ENCODE data around the gene HDDC2. TPM values are rescaled to one million over a fixed set of nuclear protein-coding genes. Genes with fewer than 3 reads are reported as not detected.

HDDC2 gene
- total RNA-seq, 1 experiment from 2014 or later = 96.8 TPM

DNA sequence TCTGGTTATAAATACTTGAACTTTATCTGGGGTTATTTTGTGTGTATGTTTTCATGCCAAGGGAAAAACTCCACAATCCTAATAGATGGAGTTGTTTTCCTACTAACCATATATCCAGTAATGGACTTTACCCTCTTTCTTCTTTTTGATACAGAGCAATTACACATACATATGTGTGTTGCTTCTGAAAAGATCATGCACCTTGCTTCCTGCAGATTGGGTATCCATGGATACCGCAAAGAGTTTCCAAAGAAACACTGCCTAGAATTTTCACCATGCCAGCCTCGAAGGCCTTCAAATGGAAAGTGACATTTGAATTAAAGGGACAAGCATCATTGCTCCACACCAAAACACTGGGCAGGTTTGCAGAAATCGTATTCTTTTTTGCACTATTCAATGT, 26.8 kb downstream of the HDDC2 start:
- no peak overlapping the region for H3K4me3 ChIP-seq (ENCODE audit: low read length)
- intact Hi-C loops (cut with micrococcal nuclease) = no loop called here
- peaks cover 7% of the 10 kb centered on the region for H3K36me3 ChIP-seq (ENCODE audit: low read depth, low read length)
- TF ChIP-seq, protein P1, sequence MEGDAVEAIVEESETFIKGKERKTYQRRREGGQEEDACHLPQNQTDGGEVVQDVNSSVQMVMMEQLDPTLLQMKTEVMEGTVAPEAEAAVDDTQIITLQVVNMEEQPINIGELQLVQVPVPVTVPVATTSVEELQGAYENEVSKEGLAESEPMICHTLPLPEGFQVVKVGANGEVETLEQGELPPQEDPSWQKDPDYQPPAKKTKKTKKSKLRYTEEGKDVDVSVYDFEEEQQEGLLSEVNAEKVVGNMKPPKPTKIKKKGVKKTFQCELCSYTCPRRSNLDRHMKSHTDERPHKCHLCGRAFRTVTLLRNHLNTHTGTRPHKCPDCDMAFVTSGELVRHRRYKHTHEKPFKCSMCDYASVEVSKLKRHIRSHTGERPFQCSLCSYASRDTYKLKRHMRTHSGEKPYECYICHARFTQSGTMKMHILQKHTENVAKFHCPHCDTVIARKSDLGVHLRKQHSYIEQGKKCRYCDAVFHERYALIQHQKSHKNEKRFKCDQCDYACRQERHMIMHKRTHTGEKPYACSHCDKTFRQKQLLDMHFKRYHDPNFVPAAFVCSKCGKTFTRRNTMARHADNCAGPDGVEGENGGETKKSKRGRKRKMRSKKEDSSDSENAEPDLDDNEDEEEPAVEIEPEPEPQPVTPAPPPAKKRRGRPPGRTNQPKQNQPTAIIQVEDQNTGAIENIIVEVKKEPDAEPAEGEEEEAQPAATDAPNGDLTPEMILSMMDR (conservative IDR thresholded peaks at IDR 0.05; ENCODE audit: low read depth, low read length) = no peak
- no peak for TF ChIP-seq EZH2 (IDR thresholded peaks at IDR 0.05; ENCODE audit: low read length, unreplicated experiment)
- TF ChIP-seq EZH2phosphoT487 (IDR thresholded peaks at IDR 0.05; ENCODE audit: borderline replicate concordance, low read length) = no peak
- H4K20me1 ChIP-seq (ENCODE audit: low read length) = no peaks in the 10 kb centered on the region
- H2AFZ ChIP-seq (ENCODE audit: low read length) = no peak overlapping the region
- peaks cover 11% of the 10 kb centered on the region for H3K4me1 ChIP-seq (ENCODE audit: insufficient read depth, low read length)
- H3F3A ChIP-seq (ENCODE audit: low read length, unreplicated experiment) = no peaks in the 10 kb centered on the region
- BruUV-seq (replicated peaks) = no TSS peak
- H3K79me2 ChIP-seq (ENCODE audit: low read length) = no peaks in the 10 kb centered on the region
- DNase-seq = no peak
- no peak overlapping the region for H3K27ac ChIP-seq (ENCODE audit: low read length)
- no peak overlapping the region for H3K9ac ChIP-seq (ENCODE audit: low read length)
- H3K4me2 ChIP-seq (ENCODE audit: low read length) = no peak overlapping the region
- H3K9me2 ChIP-seq (replicated peaks; ENCODE audit: low read length) = no peaks in the 10 kb centered on the region
- no peak for ATAC-seq
- H3K27me3 ChIP-seq (ENCODE audit: low read length) = no peaks in the 10 kb centered on the region
- no peaks in the 10 kb centered on the region for H3K9me3 ChIP-seq (ENCODE audit: low read length)
- POLR2A ChIA-PET (ENCODE audit: unreplicated experiment) = no interaction called here
- CTCF ChIA-PET = no interaction called here

DNA sequence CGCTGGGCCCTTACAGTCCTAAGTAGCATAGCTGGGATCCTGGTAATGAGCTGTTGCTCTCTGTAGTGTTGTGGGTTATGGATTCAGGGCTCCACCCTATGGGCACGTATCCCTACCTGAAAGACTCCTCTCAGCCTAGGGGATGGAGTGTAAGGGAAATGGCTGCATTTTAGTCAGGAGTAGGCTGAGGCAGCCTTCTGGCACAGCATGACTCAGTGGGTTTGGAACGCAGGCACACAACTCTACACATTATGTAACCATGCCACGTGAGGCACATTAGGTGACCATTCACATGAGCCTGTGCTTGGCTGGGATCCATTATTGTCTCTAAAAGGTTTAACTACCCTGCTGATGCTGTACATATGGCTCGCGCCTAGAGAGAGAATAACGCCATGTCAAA, 27.8 kb downstream of the HDDC2 start:
- intact Hi-C loops (cut with micrococcal nuclease) = no loop called here
- H3K4me3 ChIP-seq (ENCODE audit: low read length) = no peak overlapping the region
- peak overlapping the region; percentile 35; the same call in 1 of the 2 replicates for H3K4me2 ChIP-seq (ENCODE audit: low read length)
- TF ChIP-seq EZH2phosphoT487 (IDR thresholded peaks at IDR 0.05; ENCODE audit: borderline replicate concordance, low read length) (no peak), EZH2 (IDR thresholded peaks at IDR 0.05; ENCODE audit: low read length, unreplicated experiment) (no peak)
- TF ChIP-seq, protein P1 (conservative IDR thresholded peaks at IDR 0.05; ENCODE audit: low read depth, low read length) = no peak
- CTCF ChIA-PET = no interaction called here
- no peaks in the 10 kb centered on the region for H3F3A ChIP-seq (ENCODE audit: low read length, unreplicated experiment)
- H3K9me3 ChIP-seq (ENCODE audit: low read length) = no peaks in the 10 kb centered on the region
- no peaks in the 10 kb centered on the region for H3K9me2 ChIP-seq (replicated peaks; ENCODE audit: low read length)
- H4K20me1 ChIP-seq (ENCODE audit: low read length) = no peaks in the 10 kb centered on the region
- H3K27me3 ChIP-seq (ENCODE audit: low read length) = no peaks in the 10 kb centered on the region
- ATAC-seq = peak; percentile 91
- DNase-seq = peak; percentile 94
- POLR2A ChIA-PET (ENCODE audit: unreplicated experiment) = no interaction called here
- peaks cover 11% of the 10 kb centered on the region for H3K4me1 ChIP-seq (ENCODE audit: insufficient read depth, low read length)
- H2AFZ ChIP-seq (ENCODE audit: low read length) = 0 out of 2 replicates have a peak overlapping the region, but pooled peaks have one; percentile 49
- peak overlapping the region; percentile 60 for H3K27ac ChIP-seq (ENCODE audit: low read length)
- no peaks in the 10 kb centered on the region for H3K79me2 ChIP-seq (ENCODE audit: low read length)
- TSS peak; percentile 16 for BruUV-seq (replicated peaks)
- H3K36me3 ChIP-seq (ENCODE audit: low read depth, low read length) = peaks cover 7% of the 10 kb centered on the region
- no peak overlapping the region for H3K9ac ChIP-seq (ENCODE audit: low read length)

DNA sequence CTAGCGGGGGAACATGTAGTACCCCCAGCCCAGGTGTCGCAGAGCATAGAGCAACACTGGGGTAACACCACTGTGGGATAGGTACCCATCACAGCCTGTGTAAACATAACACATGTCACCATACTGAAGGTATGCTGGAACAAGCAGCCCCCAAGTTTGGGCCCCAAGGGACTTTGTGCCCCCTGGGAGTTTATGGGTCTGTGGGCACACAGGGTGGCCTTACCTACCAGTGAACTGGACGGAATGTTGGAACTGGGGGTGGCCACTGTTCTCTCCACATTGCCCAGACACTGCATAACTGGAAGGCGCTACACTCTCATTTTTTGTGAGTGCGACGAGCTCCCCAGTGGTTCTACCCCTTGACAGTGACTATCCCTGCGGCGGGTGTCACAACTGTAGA, 28.5 kb downstream of the HDDC2 start:
- TF ChIP-seq EZH2 (IDR thresholded peaks at IDR 0.05; ENCODE audit: low read length, unreplicated experiment) = no peak

More for the DNA sequence above, 28.5 kb downstream of the HDDC2 start:
- Histone ChIP-seq H3K9me3 (ENCODE audit: low read length) (no peaks in the 10 kb centered on the region), H2AFZ (ENCODE audit: low read length) (no peak overlapping the region), H3K79me2 (ENCODE audit: low read length) (no peaks in the 10 kb centered on the region), H3K4me1 (ENCODE audit: insufficient read depth, low read length) (peaks cover 11% of the 10 kb centered on the region), H3F3A (ENCODE audit: low read length, unreplicated experiment) (no peaks in the 10 kb centered on the region), H3K4me3 (ENCODE audit: low read length) (no peak overlapping the region), H3K27ac (ENCODE audit: low read length) (no peak overlapping the region), H4K20me1 (ENCODE audit: low read length) (no peaks in the 10 kb centered on the region), H3K9ac (ENCODE audit: low read length) (no peak overlapping the region), H3K36me3 (ENCODE audit: low read depth, low read length) (peaks cover 7% of the 10 kb centered on the region), H3K27me3 (ENCODE audit: low read length) (no peaks in the 10 kb centered on the region), H3K4me2 (ENCODE audit: low read length) (no peak overlapping the region), H3K9me2 (replicated peaks; ENCODE audit: low read length) (no peaks in the 10 kb centered on the region)
- POLR2A ChIA-PET (ENCODE audit: unreplicated experiment) = no interaction called here
- CTCF ChIA-PET = no interaction called here
- intact Hi-C loops (cut with micrococcal nuclease) = no loop called here
- BruUV-seq (replicated peaks) = no TSS peak
- DNase-seq = no peak
- no peak for ATAC-seq
